GM18907 (cell line): ENCODE results near the gene GRM8.
A peak's percentile ranks its signal among the peaks of the same experiment; 100 is the strongest.

Experiments used
- ATAC-seq: cut with Tn5 transposase; IDR thresholded peaks from one replicate; pipeline ENCODE4 v1.9.1; 2021; ENCODE audit warnings: mild to moderate bottlenecking, moderate library complexity; ENCODE audit not compliant: unreplicated experiment

GRM8 gene

GRCh38 chr7:127152423-127152822, 100.3 kb downstream of the GRM8 start:
- ATAC-seq, result no peak

DNA sequence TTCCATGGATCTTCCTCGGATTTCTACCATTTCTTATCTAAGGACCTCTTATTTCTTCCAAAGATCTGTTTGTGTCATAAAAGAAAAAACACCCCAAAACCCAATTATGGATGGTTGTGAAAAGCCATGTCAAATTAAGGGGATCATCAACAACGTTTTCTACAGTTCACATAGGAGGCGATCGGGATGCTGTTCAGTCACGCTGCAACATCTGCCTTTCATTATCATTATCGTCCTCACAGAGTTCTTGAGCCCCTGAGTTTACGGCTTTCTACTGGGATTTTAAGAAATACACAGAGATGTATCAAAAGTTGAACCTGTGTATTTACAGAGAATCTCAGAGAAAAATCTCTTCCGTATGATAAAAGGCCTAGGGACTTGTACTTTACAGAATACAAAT, 101.4 kb downstream of the GRM8 start:
- ATAC-seq, result no peak

DNA sequence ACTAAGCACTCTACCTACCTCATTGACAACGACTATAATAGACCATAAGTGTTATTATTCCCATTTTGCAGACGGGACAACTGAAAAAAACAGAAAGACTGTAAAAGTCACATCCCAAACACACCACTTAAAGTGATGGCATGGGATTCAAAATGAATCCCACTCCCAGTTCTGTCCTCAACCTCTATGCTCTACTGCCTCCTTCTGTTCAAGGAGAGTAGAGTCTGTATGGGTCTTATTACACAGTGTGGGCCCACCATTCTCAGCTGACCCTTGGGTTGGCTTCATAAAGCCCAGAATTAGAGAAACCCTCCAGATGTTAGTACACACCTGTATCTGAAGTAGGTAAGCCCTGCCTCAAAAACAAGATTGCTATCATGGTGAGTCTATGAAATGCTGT, 102.2 kb downstream of the GRM8 start:
- no peak for ATAC-seq

- no peak for ATAC-seq
Measured at GRCh38 chr7:127146746-127147536, 105.8 kb downstream of the GRM8 start.

- ATAC-seq, result no peak
Measured at GRCh38 chr7:127137146-127137545, 115.6 kb downstream of the GRM8 start.

- no peak for ATAC-seq
Measured at GRCh38 chr7:127135871-127136485, 116.8 kb downstream of the GRM8 start.

GRCh38 chr7:127123220-127123619, 129.5 kb downstream of the GRM8 start:
- ATAC-seq, result no peak

DNA sequence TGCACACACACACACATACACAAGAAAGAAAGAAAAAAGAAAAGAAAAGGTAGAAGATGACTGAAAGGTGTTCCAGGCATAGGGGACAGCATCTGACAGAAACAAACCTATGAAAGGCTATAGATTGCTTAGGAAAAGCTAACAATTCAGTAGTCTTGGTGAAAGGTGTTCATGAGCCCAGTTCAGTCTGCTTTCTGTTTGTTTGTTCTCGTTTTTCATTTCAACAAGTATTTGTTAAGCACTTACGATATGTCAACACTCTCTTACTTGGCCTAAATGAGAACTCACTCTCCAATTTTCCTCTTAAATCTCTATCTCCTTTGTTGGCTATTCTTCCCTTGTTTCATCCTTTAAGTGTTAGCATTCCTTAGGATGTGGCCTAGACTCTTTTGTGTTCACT, 133.2 kb downstream of the GRM8 start:
- no peak for ATAC-seq

- ATAC-seq, result peak; percentile 68
Measured at GRCh38 chr7:127114742-127115265, 137.9 kb downstream of the GRM8 start.

- peak; percentile 88 for ATAC-seq
Measured at GRCh38 chr7:127107601-127108007, 145.1 kb downstream of the GRM8 start.

DNA sequence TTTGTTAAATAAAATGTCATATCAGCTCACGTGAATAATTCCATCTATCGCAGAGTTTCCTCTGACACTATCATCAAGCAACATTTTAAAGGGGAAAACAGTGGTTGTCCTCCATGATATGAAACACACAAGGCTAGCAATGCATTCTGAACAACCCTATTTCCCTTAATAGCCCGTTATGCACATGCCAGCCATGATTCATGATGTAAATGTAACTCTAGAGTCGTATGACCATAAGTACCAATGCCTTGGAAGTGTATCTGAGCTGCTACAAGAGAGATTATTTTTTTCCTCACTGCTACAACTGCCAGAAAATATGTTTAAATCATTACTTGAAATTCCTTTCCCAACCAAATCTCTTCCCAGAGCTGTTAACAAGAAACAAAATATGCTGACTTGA, 159.4 kb downstream of the GRM8 start:
- ATAC-seq, result no peak

GRCh38 chr7:127091620-127092019, 161.1 kb downstream of the GRM8 start:
- no peak for ATAC-seq

- no peak for ATAC-seq
Measured at GRCh38 chr7:127089146-127089545, 163.6 kb downstream of the GRM8 start.

DNA sequence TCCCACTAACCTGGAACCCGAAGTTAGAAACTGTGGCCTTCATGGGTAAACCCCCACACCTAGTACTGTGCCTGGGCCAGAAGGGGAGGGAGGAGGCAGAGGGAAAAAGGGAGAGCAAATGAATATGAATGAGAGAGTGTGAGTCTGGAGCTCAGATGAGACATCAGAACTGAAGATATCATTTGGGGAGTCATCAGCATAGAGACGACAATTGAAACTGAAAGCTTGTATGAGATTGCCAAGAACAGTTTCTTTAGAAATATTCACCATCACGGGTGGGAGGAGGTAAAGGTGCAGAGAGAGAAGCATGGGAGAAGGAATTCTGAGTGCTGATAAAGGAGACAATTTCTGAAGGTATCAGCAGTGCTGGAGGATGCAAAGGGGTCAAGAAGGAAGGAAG, 171.2 kb downstream of the GRM8 start:
- ATAC-seq, result no peak

DNA sequence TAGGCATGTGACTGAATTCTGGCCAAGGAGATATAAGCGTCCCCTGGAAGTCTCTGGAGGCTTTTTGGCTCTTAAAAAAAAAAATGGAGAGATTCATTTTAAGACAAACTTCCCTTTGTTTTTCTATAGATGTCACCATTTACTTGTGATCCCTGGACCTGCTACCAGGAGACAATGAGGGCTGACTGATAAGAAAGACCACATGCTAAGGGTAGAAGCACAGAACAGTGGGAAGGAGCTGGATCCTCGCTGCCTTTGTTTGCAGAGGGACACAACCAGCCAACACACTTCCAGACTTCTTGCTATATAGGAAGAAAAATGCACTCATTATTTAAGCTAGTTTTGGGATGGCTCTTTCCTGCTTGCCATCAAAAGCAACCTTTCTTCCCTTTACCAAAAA, 172.2 kb downstream of the GRM8 start:
- no peak for ATAC-seq

DNA sequence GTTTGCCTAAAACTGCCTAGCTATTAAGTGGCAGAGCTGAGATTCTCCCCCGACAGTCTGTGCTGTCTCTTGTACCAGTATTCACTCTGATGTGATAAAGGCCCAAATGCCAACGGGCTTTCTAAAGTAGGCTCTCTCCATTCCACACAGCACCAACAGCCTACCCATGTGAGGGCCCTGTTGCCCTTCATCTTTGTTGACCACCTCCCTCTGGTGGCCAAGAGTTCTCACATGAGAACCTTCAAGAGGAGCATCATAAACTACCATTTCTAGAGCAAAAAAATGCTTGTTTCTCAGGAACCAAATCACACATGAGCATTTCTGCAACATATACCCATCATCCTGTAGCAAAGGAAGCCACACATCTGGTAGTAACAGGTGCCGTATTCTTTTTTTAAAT, 185.8 kb downstream of the GRM8 start:
- no peak for ATAC-seq

DNA sequence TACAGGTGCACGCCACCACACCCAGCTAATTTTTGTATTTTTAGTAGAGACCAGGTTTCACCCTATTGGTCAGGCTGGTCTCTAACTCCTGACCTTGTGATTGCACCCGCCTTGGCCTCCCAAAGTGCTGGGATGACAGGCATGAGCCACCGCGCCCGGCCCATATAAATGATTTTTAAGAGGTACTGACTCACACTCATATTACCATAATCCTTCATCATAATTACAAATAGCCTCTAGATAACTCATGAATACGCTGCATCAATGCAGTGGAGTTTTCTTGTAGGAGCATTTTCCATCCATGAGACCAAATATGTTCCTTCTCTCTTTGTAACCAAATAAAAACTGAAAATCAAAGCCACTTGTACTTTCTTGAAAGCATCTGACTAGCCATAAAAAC, 193.3 kb downstream of the GRM8 start:
- no peak for ATAC-seq

DNA sequence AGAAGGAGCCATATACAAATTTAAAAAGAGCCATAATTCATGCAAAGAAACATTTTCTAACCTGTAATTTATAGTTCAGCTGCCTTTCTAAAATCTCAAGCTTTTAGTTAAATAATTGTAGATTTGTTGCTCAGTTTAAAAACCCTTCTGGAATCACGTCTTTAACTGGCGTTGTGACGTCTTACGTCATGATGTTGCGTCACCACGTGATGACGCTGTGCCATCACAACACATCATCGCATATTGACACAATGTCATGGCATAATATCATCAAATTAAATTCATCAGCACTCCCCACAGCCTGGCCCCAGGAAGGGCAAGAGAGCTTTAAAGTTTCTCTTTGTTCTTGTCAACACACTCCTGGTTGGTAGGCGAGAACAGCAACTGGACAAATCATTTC, 194.8 kb downstream of the GRM8 start:
- no peak for ATAC-seq

DNA sequence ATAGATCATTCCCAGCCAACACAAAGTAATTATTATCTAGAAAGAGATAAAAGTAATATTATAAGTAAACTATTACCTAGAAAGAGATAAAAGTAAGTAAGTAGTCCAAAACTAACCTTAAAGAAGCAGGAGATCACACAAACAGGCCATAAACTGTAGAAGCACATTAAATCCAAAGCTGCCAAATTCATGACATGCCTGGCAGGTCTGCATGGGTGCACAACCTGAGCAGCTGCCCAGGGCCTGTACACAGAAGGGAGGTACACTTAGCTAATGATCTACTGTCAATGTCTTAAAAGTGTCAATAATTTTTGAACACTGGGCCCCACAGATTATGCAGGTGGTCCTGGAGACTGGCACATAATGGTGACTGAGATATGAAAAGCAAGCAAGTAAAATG, 196.5 kb downstream of the GRM8 start:
- ATAC-seq, result no peak

- ATAC-seq, result peak; percentile 70
Measured at GRCh38 chr7:127047521-127047920, 205.2 kb downstream of the GRM8 start.

GRCh38 chr7:127041689-127042452, 210.9 kb downstream of the GRM8 start:
- no peak for ATAC-seq

DNA sequence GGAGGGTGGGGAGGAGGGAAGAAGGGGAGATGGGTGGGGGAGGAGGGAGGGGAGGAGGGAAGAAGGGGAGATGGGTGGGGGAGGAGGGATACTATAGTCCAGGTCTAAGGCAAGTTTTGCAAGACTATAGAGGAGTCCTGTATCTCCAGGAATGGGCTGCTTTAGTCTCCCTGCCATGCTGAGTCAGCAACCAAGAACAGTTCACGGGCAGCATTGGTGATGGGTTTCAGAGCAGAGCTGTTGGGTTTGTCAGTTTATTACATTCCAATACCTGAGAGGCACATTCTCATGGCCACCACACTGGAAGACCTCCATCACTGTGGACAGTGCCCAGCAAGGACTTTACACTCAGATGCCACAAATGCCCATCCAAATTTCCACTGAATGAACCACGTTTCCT, 212.7 kb downstream of the GRM8 start:
- no peak for ATAC-seq
